SK-N-SH (cell line): ENCODE results near the gene INPP5A.

Source experiments
- EP300 ChIP-seq, 2 experiments: IDR thresholded peaks; 2 replicates each; pipeline versions ENCODE4 v1.4.0 to v1.6.1; 2012; ENCODE audit warnings: borderline replicate concordance in 1 of 2, low read depth in 1 of 2, low read length in 1 of 2
- REST ChIP-seq: IDR thresholded peaks from 2 replicates; pipeline ENCODE4 v1.6.1; 2012; ENCODE audit warnings: mild to moderate bottlenecking, low read depth, low read length, moderate library complexity

GRCh38 chr10:132710746-132711612 lies 173.4 kb downstream of the INPP5A start:
- TF ChIP-seq REST (no peak), EP300 (IDR thresholded peaks at IDR 0.05; ENCODE audit: borderline replicate concordance in 1 of 2, low read depth in 1 of 2, low read length in 1 of 2) (no peak)
